GM12801 (cell line): ENCODE measurements around the gene RAB9A.

Experiments
- CTCF ChIP-seq: IDR thresholded peaks from one replicate; pipeline ENCODE4 v1.5.1; 2011; ENCODE audit warnings: control low read depth; ENCODE audit not compliant: insufficient read length; ENCODE audit errors: extremely low read depth

The RAB9A gene

GRCh38 chrX:13711141-13711540 lies 22.2 kb downstream of the RAB9A start:
- no peak for TF ChIP-seq CTCF

GRCh38 chrX:13716455-13716854 lies 27.5 kb downstream of the RAB9A start:
- no peak for TF ChIP-seq CTCF

GRCh38 chrX:13716905-13717304 lies 28.0 kb downstream of the RAB9A start:
- TF ChIP-seq CTCF, result no peak

GRCh38 chrX:13717700-13718472 lies 29.0 kb downstream of the RAB9A start:
- no peak for TF ChIP-seq CTCF

- no peak for TF ChIP-seq CTCF
These were observed 30.4 kb downstream of the RAB9A start for GRCh38 chrX:13719192-13719856.

- no peak for TF ChIP-seq CTCF
These were observed 32.4 kb downstream of the RAB9A start for GRCh38 chrX:13721371-13721770.

GRCh38 chrX:13721819-13722519 lies 33.0 kb downstream of the RAB9A start:
- no peak for TF ChIP-seq CTCF
